K562 (cell line): ENCODE results near the gene TNIP1. TPM values are rescaled to one million over a fixed set of nuclear protein-coding genes. Genes with fewer than 3 reads are reported as not detected.

Source experiments
- AFF1 ChIP-seq, 2 experiments: fragments of 450-650 bp; IDR thresholded peaks; 2 replicates each; pipeline ENCODE4 v1.6.1; 2018; ENCODE audit warnings: mild to moderate bottlenecking in 2 of 2, low read depth in 1 of 2; ENCODE audit not compliant: partially characterized antibody in 2 of 2
- ATF7 ChIP-seq: fragments of 450-650 bp; IDR thresholded peaks from 2 replicates; pipeline ENCODE4 v1.7.1; 2014; ENCODE audit warnings: mild to moderate bottlenecking, moderate library complexity
- BRF1 ChIP-seq: IDR thresholded peaks from 3 replicates; pipeline ENCODE4 v1.6.1; 2011; ENCODE audit warnings: borderline replicate concordance, mild to moderate bottlenecking; ENCODE audit not compliant: insufficient read length; ENCODE audit errors: extremely low read depth
- CAMTA2 ChIP-seq: fragments of 250-450 bp; sonication (Bioruptor Pico); conservative IDR thresholded peaks from 2 replicates; pipeline ENCODE4 v1.5.1; 2022
- CTCFL ChIP-seq: IDR thresholded peaks from 2 replicates; pipeline ENCODE4 v1.6.1; 2011; ENCODE audit warnings: borderline replicate concordance, low read depth, mild to moderate bottlenecking, moderate library complexity, low read length; ENCODE audit not compliant: insufficient read depth, poor library complexity, severe bottlenecking
- NONO ChIP-seq, 2 experiments: fragments of 200-400 bp in 1 of 2; fragments of 450-650 bp in 1 of 2; formaldehyde crosslinking in 1 of 2; IDR thresholded peaks; 2 replicates each; pipeline ENCODE4 v1.6.1; 2017; ENCODE audit warnings: low read depth in 2 of 2, mild to moderate bottlenecking in 2 of 2, moderate library complexity in 2 of 2, low read length in 1 of 2
- PHF8 ChIP-seq: fragments of 200-600 bp; sonication (generic); IDR thresholded peaks from 2 replicates; pipeline ENCODE4 v1.6.1; 2012; ENCODE audit warnings: mixed run types, mild to moderate bottlenecking, inconsistent platforms, low read length, moderate library complexity, borderline replicate concordance
- PHTF2 ChIP-seq: fragments of 250-450 bp; sonication (Bioruptor Pico); IDR thresholded peaks from 2 replicates; pipeline ENCODE4 v1.5.0; 2021; ENCODE audit warnings: mild to moderate bottlenecking
- RAD51 ChIP-seq: fragments of 450-650 bp; IDR thresholded peaks from 2 replicates; pipeline ENCODE4 v1.7.1; 2016; ENCODE audit warnings: low read depth, mild to moderate bottlenecking, borderline replicate concordance
- TCF3 ChIP-seq: sonication (generic); formaldehyde crosslinking; IDR thresholded peaks from 2 replicates; pipeline ENCODE4 v1.4.0; 2020; ENCODE audit warnings: mild to moderate bottlenecking, missing genetic modification reagents
- TFE3 ChIP-seq: fragments of 450-650 bp; formaldehyde crosslinking; IDR thresholded peaks from 2 replicates; pipeline ENCODE4 v1.4.0; 2020; ENCODE audit warnings: mild to moderate bottlenecking, mixed read lengths
- THRA ChIP-seq: fragments of 450-650 bp; IDR thresholded peaks from 2 replicates; pipeline ENCODE4 v1.6.1; 2017; ENCODE audit warnings: mild to moderate bottlenecking, moderate library complexity
- TSHZ1 ChIP-seq: fragments of 250-450 bp; sonication (Bioruptor Pico); IDR thresholded peaks from 2 replicates; pipeline ENCODE4 v1.4.0; 2020; ENCODE audit warnings: mild to moderate bottlenecking, moderate library complexity
- ZNF830 ChIP-seq: fragments of 250-450 bp; sonication (Bioruptor Pico); IDR thresholded peaks from 2 replicates; pipeline ENCODE4 v1.5.0; 2021; ENCODE audit warnings: mild to moderate bottlenecking
- polyA plus RNA-seq, 8 experiments: library from polyadenylated mRNA; depleted of rRNA in 4 of 8; stranded (reverse) in 5 of 8; unstranded in 3 of 8; fragments of >200 nt; fragmentation: Nextera tagmentation in 2 of 8; fragmentation: Illumina TruSeq in 1 of 8; extraction: Ambion mirVana in 2 of 8; extraction: Trizol in 1 of 8; gene quantifications; 2 replicates each; pipeline versions ENCODE4 v1.2.1 to v1.2.3, GENCODE V29; 2011 to 2014; ENCODE audit warnings: inconsistent platforms in 1 of 8, missing spikeins in 1 of 8
- total RNA-seq, 7 experiments: library from RNA; depleted of rRNA in 6 of 7; stranded (reverse); fragments of >200 nt in 6 of 7; fragmentation: Illumina TruSeq in 2 of 7; extraction: Trizol in 2 of 7; gene quantifications; 2 replicates each; pipeline versions ENCODE4 v1.2.1 to v1.2.3, GENCODE V29; 2011 to 2021; ENCODE audit warnings: low replicate concordance in 1 of 7

TNIP1 gene
- total and polyA plus RNA-seq, 9 of the 15 experiments (the other 6 are each of a cell fraction or from before 2014, with no cell fraction given), result 0.46 to 41.0 (median 24.6) TPM

- TF ChIP-seq CTCFL, result no peak
- TF ChIP-seq BRF1, result no peak
- no peak for TF ChIP-seq THRA
- no peak for TF ChIP-seq PHTF2 (CRISPR knock-in tag)
- no peak for TF ChIP-seq CAMTA2
- no peak for TF ChIP-seq RAD51
- no peak for TF ChIP-seq TSHZ1 (CRISPR knock-in tag)
- peak; percentile 37; the same call in 1 of the 2 replicates for TF ChIP-seq ATF7
- no peak for TF ChIP-seq ZNF830 (CRISPR knock-in tag)
- TF ChIP-seq TFE3 (CRISPR knock-in tag), result no peak
- TF ChIP-seq NONO (IDR thresholded peaks at IDR 0.05; ENCODE audit: low read depth in 2 of 2, low read length in 1 of 2), result no peak
- peak; percentile 68 for TF ChIP-seq TCF3 (CRISPR knock-in tag)
- no peak; the same call in 1 of the 2 replicates for TF ChIP-seq PHF8
- TF ChIP-seq AFF1 (IDR thresholded peaks at IDR 0.05; ENCODE audit: low read depth in 1 of 2, partially characterized antibody in 2 of 2), result no peak
Measured at GRCh38 chr5:151015974-151016587, 64.8 kb downstream of the TNIP1 start (continued).
